GM23338 (cell line): ENCODE data around the gene UNKL. TPM values are rescaled to one million over a fixed set of nuclear protein-coding genes. Genes with fewer than 3 reads are reported as not detected.

Experiments used
- ATAC-seq: fragments of 200-7000 bp; cut with Tn5 transposase; 3 replicates; pipeline ENCODE4 v1.9.1; 2020
- DNase-seq: peaks from one replicate; pipeline ENCODE4 v3.0.0-alpha.2; 2015; ENCODE audit warnings: low spot score
- H2AFZ ChIP-seq: fragments of 200-600 bp; sonication (generic); 2 replicates; pipeline ENCODE4 v1.8.0; 2016; ENCODE audit warnings: antibody characterized with exemption, mild to moderate bottlenecking, moderate library complexity
- H3F3A ChIP-seq: fragments of 200-600 bp; sonication (generic); replicated peaks from 2 replicates; pipeline ENCODE4 v1.8.0; 2017; ENCODE audit warnings: antibody characterized with exemption, mixed run types, low read depth
- H3K27ac ChIP-seq: fragments of 200-600 bp; sonication (generic); 2 replicates; pipeline ENCODE4 v1.6.1; 2016; ENCODE audit warnings: low read depth
- H3K27me3 ChIP-seq: fragments of 200-600 bp; sonication (generic); 2 replicates; pipeline ENCODE4 v1.8.0; 2016; ENCODE audit warnings: mild to moderate bottlenecking, mixed run types, moderate library complexity; ENCODE audit not compliant: insufficient read depth
- H3K36me3 ChIP-seq: fragments of 200-600 bp; sonication (generic); 2 replicates; pipeline ENCODE4 v1.8.0; 2016; ENCODE audit warnings: mild to moderate bottlenecking; ENCODE audit not compliant: insufficient read depth
- H3K4me1 ChIP-seq: fragments of 200-600 bp; sonication (generic); 2 replicates; pipeline ENCODE4 v1.8.0; 2016; ENCODE audit warnings: mild to moderate bottlenecking, moderate library complexity; ENCODE audit not compliant: insufficient read depth
- H3K4me2 ChIP-seq: fragments of 200-600 bp; sonication (generic); 2 replicates; pipeline ENCODE4 v1.7.1; 2017; ENCODE audit warnings: mixed run types
- H3K4me3 ChIP-seq: fragments of 200-600 bp; sonication (generic); 2 replicates; pipeline ENCODE4 v1.6.1; 2016; ENCODE audit warnings: mixed run types
- H3K79me2 ChIP-seq: fragments of 200-600 bp; sonication (generic); replicated peaks from 2 replicates; pipeline ENCODE4 v1.8.0; 2017; ENCODE audit warnings: mild to moderate bottlenecking; ENCODE audit not compliant: insufficient read depth
- H3K9me2 ChIP-seq: fragments of 200-600 bp; sonication (generic); 2 replicates; pipeline ENCODE4 v1.8.0; 2017; ENCODE audit not compliant: insufficient read depth
- H4K20me1 ChIP-seq: fragments of 200-600 bp; sonication (generic); replicated peaks from 2 replicates; pipeline ENCODE4 v1.8.0; 2017; ENCODE audit warnings: mild to moderate bottlenecking; ENCODE audit not compliant: insufficient read depth
- H3K27ac Mint-ChIP-seq: 2 replicates; pipeline ENCODE4 v1.8.0; 2020; ENCODE audit warnings: inconsistent platforms, mild to moderate bottlenecking, moderate library complexity, mixed read lengths
- H3K27me3 Mint-ChIP-seq: 3 replicates; pipeline ENCODE4 v1.8.0; 2022; ENCODE audit warnings: low read depth, mild to moderate bottlenecking, moderate library complexity, mixed read lengths, inconsistent platforms; ENCODE audit not compliant: insufficient read depth, poor library complexity
- H3K36me3 Mint-ChIP-seq: 3 replicates; pipeline ENCODE4 v1.8.0; 2021; ENCODE audit warnings: low read depth, mild to moderate bottlenecking, inconsistent platforms, moderate library complexity, mixed read lengths
- H3K4me1 Mint-ChIP-seq: 3 replicates; pipeline ENCODE4 v1.8.0; 2020; ENCODE audit warnings: mild to moderate bottlenecking, inconsistent platforms, mixed read lengths
- H3K4me3 Mint-ChIP-seq: 3 replicates; pipeline ENCODE4 v1.8.0; 2021; ENCODE audit warnings: moderate library complexity, mild to moderate bottlenecking, inconsistent platforms, mixed read lengths
- H3K9me3 Mint-ChIP-seq: 3 replicates; pipeline ENCODE4 v1.8.0; 2020; ENCODE audit warnings: moderate library complexity, mild to moderate bottlenecking, inconsistent platforms, mixed read lengths
- EZH2phosphoT487 ChIP-seq: fragments of 200-600 bp; sonication (generic); IDR thresholded peaks from one replicate; pipeline ENCODE4 v1.8.1; 2018; ENCODE audit warnings: antibody characterized with exemption; ENCODE audit not compliant: unreplicated experiment
- JUNB ChIP-seq: IDR thresholded peaks from one replicate; pipeline ENCODE4 v1.6.1; 2016; ENCODE audit warnings: antibody characterized with exemption; ENCODE audit not compliant: unreplicated experiment
- STAT1 ChIP-seq: IDR thresholded peaks from one replicate; pipeline ENCODE4 v1.6.1; 2016; ENCODE audit warnings: antibody characterized with exemption; ENCODE audit not compliant: unreplicated experiment
- polyA plus RNA-seq: library from polyadenylated mRNA; unstranded; fragments of >200 nt; fragmentation: Nextera tagmentation; extraction: Ambion mirVana; gene quantifications from 2 replicates; pipeline ENCODE4 v1.2.1, GENCODE V29; 2016
- total RNA-seq: library from RNA; depleted of rRNA; stranded (reverse); fragments of >200 nt; shearing (Covaris generic); gene quantifications from 2 replicates; pipeline ENCODE4 v1.2.3, GENCODE V29; 2014
- TF ChIP-seq, protein P1 (sequence below): fragments of 250-450 bp; sonication (Bioruptor Pico); IDR thresholded peaks from 2 replicates; pipeline ENCODE4 v1.5.0; 2020; ENCODE audit warnings: mild to moderate bottlenecking, moderate library complexity
- TF ChIP-seq, protein P2 (sequence below), 2 experiments: fragments of 200-600 bp in 1 of 2; sonication (generic) in 1 of 2; conservative IDR thresholded peaks; 2 replicates each; pipeline versions ENCODE4 v1.5.1 to v1.6.1; 2016 to 2017; ENCODE audit warnings: antibody characterized with exemption in 2 of 2, low read depth in 2 of 2, mild to moderate bottlenecking in 2 of 2, moderate library complexity in 1 of 2

Gene UNKL
- total and polyA plus RNA-seq, 2 experiments from 2014 or later, result 16.7 to 28.7 TPM

DNA sequence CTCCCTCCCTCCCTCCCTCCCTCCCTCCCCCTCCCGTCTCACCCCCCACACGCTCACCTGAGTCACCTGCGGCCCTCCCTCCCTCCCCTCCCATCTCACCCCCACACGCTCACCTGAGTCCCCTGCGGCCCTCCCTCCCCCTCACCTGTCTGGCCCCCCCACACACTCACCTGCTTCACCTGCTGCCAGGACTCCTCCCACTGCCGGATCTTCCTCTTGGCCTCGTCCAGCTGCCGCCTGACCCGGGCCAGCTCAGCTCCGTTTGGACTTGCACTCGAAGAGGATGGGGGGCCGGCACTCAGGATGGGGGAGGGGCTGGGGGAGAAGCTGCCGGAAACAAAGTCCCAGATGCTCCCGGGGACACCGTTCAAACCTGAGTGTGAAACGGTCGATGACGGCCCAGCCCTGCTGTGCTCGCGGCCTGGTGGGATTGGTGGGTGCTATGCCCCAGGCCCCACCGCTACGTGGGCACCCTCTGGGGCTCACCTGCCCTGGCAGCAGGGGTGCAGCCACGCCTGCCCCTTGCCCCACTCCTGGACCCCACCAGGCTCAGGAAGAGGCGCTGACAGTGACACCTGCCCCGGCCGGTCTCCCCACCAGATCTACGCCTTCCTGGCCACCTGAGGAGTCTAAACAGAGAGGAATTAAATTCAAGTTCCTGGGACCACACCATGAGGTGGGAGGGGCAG, 46.9 kb downstream of the UNKL start (continued):
- TF ChIP-seq, protein P1, sequence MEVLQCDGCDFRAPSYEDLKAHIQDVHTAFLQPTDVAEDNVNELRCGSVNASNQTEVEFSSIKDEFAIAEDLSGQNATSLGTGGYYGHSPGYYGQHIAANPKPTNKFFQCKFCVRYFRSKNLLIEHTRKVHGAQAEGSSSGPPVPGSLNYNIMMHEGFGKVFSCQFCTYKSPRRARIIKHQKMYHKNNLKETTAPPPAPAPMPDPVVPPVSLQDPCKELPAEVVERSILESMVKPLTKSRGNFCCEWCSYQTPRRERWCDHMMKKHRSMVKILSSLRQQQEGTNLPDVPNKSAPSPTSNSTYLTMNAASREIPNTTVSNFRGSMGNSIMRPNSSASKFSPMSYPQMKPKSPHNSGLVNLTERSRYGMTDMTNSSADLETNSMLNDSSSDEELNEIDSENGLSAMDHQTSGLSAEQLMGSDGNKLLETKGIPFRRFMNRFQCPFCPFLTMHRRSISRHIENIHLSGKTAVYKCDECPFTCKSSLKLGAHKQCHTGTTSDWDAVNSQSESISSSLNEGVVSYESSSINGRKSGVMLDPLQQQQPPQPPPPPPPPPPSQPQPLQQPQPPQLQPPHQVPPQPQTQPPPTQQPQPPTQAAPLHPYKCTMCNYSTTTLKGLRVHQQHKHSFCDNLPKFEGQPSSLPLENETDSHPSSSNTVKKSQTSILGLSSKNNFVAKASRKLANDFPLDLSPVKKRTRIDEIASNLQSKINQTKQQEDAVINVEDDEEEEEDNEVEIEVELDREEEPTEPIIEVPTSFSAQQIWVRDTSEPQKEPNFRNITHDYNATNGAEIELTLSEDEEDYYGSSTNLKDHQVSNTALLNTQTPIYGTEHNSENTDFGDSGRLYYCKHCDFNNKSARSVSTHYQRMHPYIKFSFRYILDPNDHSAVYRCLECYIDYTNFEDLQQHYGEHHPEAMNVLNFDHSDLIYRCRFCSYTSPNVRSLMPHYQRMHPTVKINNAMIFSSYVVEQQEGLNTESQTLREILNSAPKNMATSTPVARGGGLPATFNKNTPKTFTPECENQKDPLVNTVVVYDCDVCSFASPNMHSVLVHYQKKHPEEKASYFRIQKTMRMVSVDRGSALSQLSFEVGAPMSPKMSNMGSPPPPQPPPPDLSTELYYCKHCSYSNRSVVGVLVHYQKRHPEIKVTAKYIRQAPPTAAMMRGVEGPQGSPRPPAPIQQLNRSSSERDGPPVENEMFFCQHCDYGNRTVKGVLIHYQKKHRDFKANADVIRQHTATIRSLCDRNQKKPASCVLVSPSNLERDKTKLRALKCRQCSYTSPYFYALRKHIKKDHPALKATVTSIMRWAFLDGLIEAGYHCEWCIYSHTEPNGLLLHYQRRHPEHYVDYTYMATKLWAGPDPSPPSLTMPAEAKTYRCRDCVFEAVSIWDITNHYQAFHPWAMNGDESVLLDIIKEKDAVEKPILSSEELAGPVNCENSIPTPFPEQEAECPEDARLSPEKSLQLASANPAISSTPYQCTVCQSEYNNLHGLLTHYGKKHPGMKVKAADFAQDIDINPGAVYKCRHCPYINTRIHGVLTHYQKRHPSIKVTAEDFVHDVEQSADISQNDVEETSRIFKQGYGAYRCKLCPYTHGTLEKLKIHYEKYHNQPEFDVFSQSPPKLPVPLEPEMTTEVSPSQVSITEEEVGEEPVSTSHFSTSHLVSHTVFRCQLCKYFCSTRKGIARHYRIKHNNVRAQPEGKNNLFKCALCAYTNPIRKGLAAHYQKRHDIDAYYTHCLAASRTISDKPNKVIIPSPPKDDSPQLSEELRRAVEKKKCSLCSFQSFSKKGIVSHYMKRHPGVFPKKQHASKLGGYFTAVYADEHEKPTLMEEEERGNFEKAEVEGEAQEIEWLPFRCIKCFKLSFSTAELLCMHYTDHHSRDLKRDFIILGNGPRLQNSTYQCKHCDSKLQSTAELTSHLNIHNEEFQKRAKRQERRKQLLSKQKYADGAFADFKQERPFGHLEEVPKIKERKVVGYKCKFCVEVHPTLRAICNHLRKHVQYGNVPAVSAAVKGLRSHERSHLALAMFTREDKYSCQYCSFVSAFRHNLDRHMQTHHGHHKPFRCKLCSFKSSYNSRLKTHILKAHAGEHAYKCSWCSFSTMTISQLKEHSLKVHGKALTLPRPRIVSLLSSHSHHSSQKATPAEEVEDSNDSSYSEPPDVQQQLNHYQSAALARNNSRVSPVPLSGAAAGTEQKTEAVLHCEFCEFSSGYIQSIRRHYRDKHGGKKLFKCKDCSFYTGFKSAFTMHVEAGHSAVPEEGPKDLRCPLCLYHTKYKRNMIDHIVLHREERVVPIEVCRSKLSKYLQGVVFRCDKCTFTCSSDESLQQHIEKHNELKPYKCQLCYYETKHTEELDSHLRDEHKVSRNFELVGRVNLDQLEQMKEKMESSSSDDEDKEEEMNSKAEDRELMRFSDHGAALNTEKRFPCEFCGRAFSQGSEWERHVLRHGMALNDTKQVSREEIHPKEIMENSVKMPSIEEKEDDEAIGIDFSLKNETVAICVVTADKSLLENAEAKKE (CRISPR knock-in tag), result no peak
- TF ChIP-seq EZH2phosphoT487, result no peak

DNA sequence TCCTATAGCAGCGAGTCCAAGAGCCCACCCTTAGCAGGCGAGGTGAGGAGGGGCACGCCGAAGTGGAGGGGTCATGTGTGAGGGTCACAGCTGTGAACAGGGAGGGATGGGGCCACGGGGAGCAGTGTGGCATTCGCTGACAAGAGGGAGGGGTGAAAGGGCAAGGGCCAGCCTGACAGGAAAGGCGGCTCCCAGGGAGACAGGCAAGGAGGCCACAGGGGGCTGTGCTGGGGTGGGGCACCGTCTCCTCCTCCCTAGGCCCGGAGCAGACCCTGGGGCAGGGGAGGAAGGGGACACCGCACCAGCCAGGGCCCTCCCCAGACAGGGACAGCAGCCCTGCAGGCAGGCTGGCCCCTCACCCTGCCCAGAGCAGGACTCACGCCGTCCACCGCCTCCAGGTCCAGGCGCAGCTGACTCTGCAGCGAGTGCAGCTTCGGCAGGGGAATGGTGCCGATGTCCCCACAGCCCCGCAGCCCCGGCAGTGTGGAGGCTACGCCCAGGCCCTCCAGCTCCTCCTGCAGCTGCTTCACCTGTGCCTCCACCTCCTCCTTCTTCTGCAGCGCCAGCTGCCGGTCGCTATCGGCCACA, 47.7 kb downstream of the UNKL start:
- Histone ChIP-seq H3K9me2 (no peaks in the 10 kb centered on the region), H3K79me2 (peaks cover 10% of the 10 kb centered on the region), H3K36me3 (peaks cover 8% of the 10 kb centered on the region; the same call in 1 of the 2 replicates), H3K4me3 (no peak overlapping the region), H3K4me1 (no peaks in the 10 kb centered on the region), H3F3A (peaks cover 19% of the 10 kb centered on the region), H4K20me1 (peaks cover 15% of the 10 kb centered on the region), H2AFZ (no peak overlapping the region), H3K4me2 (no peak overlapping the region), H3K27ac (no peak overlapping the region), H3K27me3 (no peaks in the 10 kb centered on the region)
- H3K27ac Mint-ChIP-seq, result no peak overlapping the region
- peaks cover 2% of the 10 kb centered on the region; the same call in 2 of the 3 replicates for H3K4me1 Mint-ChIP-seq
- peaks cover 44% of the 10 kb centered on the region for H3K36me3 Mint-ChIP-seq
- ATAC-seq (no peak), DNase-seq (no peak)
- TF ChIP-seq, protein P2, sequence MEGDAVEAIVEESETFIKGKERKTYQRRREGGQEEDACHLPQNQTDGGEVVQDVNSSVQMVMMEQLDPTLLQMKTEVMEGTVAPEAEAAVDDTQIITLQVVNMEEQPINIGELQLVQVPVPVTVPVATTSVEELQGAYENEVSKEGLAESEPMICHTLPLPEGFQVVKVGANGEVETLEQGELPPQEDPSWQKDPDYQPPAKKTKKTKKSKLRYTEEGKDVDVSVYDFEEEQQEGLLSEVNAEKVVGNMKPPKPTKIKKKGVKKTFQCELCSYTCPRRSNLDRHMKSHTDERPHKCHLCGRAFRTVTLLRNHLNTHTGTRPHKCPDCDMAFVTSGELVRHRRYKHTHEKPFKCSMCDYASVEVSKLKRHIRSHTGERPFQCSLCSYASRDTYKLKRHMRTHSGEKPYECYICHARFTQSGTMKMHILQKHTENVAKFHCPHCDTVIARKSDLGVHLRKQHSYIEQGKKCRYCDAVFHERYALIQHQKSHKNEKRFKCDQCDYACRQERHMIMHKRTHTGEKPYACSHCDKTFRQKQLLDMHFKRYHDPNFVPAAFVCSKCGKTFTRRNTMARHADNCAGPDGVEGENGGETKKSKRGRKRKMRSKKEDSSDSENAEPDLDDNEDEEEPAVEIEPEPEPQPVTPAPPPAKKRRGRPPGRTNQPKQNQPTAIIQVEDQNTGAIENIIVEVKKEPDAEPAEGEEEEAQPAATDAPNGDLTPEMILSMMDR (conservative IDR thresholded peaks at IDR 0.05; ENCODE audit: low read depth in 2 of 2), result 0 out of 4 replicates have a peak, but pooled peaks of 1 of the 2 experiments have one; percentile 10
- TF ChIP-seq, protein P1 (CRISPR knock-in tag), result no peak
- no peak for TF ChIP-seq JUNB
- TF ChIP-seq STAT1, result no peak
- no peaks in the 10 kb centered on the region for H3K9me3 Mint-ChIP-seq
- peaks cover 9% of the 10 kb centered on the region for H3K27me3 Mint-ChIP-seq
- no peak overlapping the region for H3K4me3 Mint-ChIP-seq
